Measurements from ENCODE around the gene SPTB.

Gene SPTB

GRCh38 chr14:64830961-64831360, 48.7 kb downstream of the SPTB start:
- TF ChIP-seq, protein P1, sequence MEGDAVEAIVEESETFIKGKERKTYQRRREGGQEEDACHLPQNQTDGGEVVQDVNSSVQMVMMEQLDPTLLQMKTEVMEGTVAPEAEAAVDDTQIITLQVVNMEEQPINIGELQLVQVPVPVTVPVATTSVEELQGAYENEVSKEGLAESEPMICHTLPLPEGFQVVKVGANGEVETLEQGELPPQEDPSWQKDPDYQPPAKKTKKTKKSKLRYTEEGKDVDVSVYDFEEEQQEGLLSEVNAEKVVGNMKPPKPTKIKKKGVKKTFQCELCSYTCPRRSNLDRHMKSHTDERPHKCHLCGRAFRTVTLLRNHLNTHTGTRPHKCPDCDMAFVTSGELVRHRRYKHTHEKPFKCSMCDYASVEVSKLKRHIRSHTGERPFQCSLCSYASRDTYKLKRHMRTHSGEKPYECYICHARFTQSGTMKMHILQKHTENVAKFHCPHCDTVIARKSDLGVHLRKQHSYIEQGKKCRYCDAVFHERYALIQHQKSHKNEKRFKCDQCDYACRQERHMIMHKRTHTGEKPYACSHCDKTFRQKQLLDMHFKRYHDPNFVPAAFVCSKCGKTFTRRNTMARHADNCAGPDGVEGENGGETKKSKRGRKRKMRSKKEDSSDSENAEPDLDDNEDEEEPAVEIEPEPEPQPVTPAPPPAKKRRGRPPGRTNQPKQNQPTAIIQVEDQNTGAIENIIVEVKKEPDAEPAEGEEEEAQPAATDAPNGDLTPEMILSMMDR (conservative IDR thresholded peaks at IDR 0.05; ENCODE audit: low read depth, low read length) = no peak
- DNase-seq (ENCODE audit: low read depth) = no peak
- H3K4me3 ChIP-seq (ENCODE audit: low read length) = no peak overlapping the region

- TF ChIP-seq, protein P1 (conservative IDR thresholded peaks at IDR 0.05; ENCODE audit: low read depth, low read length) = no peak
These were observed 51.6 kb downstream of the SPTB start for GRCh38 chr14:64828071-64828470.

DNA sequence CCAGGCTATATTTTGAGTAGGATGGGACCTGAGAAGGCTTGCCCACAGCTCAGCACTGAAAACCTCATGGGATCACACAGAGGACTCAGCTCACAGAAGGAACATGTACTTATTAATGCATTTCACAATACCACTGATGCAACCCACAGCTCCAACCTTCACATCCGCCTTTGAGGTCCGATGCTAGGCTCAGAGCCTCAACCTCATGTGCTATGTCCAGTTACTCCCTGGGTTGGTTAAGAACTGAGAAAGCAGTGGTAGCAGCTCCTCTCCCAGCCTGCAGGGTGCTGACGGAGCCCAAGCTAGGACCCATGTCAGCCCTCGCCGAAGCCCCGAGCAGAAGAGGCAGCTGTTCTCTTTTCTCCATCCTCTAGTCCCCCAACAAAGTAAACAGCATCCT, 52.9 kb downstream of the SPTB start:
- no peak overlapping the region for H3K4me3 ChIP-seq (ENCODE audit: low read length)
- no peak for DNase-seq (ENCODE audit: low read depth)
- TF ChIP-seq, protein P1 (conservative IDR thresholded peaks at IDR 0.05; ENCODE audit: low read depth, low read length) = no peak

More at GRCh38 chr14:64828071-64828470, 51.6 kb downstream of the SPTB start:
- H3K4me3 ChIP-seq (ENCODE audit: low read length) = no peak overlapping the region
- no peak for DNase-seq (ENCODE audit: low read depth)

GRCh38 chr14:64826333-64826732, 53.4 kb downstream of the SPTB start:
- no peak overlapping the region for H3K4me3 ChIP-seq (ENCODE audit: low read length)
- TF ChIP-seq, protein P1 (conservative IDR thresholded peaks at IDR 0.05; ENCODE audit: low read depth, low read length) = no peak

DNA sequence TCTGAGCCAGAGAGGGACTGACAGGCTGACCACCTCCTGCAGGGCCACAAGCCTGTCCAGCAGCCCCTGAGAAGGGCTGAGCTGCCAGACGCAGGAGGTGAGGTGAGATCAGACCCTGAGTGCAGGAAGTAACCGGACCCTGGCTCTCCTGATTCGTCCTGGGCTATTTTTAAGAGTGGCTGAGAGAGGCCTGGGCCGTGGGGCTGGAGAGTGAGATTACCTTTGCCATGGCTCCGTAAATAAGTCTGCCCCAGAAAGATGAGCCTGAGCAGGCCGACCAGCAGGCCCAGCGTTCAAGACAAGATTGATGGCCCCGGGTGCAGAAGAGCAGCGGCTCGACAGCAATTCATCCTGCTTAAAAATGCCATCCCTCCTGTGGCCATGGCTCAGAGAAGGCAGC, 54.2 kb downstream of the SPTB start:
- TF ChIP-seq, protein P1 (conservative IDR thresholded peaks at IDR 0.05; ENCODE audit: low read depth, low read length) = no peak
- H3K4me3 ChIP-seq (ENCODE audit: low read length) = no peak overlapping the region
- no peak for DNase-seq (ENCODE audit: low read depth)

More at GRCh38 chr14:64826333-64826732, 53.4 kb downstream of the SPTB start:
- DNase-seq (ENCODE audit: low read depth) = no peak

DNA sequence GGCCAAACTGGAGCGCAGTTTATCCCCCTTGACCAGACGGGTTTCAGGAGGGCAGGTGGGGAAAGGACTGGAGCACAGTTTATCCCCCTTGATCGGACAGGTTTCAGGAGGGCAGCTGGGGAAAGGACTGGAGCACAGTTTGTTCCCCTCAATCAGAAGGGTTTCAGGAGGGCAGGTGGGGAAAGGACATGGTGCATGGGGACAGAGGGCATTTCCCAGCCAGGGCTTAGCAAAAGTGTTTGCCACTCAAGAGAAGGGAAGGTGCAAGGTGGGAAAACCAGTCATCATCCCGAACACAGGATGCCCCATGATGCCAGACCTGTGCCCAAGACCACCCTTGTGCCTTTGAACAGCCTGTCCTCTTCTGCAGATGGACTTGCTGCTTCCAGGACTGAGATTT, 54.7 kb downstream of the SPTB start:
- no peak for DNase-seq (ENCODE audit: low read depth)
- H3K4me3 ChIP-seq (ENCODE audit: low read length) = no peak overlapping the region
- TF ChIP-seq, protein P1 (conservative IDR thresholded peaks at IDR 0.05; ENCODE audit: low read depth, low read length) = no peak

DNA sequence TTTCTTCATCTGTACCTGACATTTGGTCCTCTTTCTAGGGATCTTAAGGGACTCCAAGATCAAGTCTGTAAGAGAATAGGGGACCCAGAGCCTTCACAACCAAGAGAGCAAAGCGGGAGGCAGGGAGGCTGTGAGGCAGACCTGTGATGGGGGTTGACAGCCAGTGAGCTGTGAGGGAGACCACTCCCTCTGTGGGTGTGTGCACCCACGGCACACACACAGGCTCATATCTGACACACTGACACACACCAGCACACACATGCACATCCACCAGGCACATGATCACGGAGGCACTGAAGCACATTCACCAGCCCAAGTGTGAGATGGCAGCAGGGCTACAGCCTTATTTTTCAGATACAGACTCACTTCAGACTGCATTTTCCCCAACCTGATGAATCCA, 55.2 kb downstream of the SPTB start:
- H3K4me3 ChIP-seq (ENCODE audit: low read length) = no peak overlapping the region
- TF ChIP-seq, protein P1 (conservative IDR thresholded peaks at IDR 0.05; ENCODE audit: low read depth, low read length) = no peak
- DNase-seq (ENCODE audit: low read depth) = no peak

Data from retinal pigment epithelial cell (primary cell).